Measurements from ENCODE around the gene MTUS2. TPM values are rescaled to one million over a fixed set of nuclear protein-coding genes. Genes with fewer than 3 reads are reported as not detected.

MTUS2 gene
- 6.8 TPM for total RNA-seq (ENCODE audit: unreplicated experiment)
- long read RNA-seq, partial matches to known transcripts, result 1 of 2 reads
- long read RNA-seq, other reads (novel, unspliced or antisense), result 1 of 2 reads

DNA sequence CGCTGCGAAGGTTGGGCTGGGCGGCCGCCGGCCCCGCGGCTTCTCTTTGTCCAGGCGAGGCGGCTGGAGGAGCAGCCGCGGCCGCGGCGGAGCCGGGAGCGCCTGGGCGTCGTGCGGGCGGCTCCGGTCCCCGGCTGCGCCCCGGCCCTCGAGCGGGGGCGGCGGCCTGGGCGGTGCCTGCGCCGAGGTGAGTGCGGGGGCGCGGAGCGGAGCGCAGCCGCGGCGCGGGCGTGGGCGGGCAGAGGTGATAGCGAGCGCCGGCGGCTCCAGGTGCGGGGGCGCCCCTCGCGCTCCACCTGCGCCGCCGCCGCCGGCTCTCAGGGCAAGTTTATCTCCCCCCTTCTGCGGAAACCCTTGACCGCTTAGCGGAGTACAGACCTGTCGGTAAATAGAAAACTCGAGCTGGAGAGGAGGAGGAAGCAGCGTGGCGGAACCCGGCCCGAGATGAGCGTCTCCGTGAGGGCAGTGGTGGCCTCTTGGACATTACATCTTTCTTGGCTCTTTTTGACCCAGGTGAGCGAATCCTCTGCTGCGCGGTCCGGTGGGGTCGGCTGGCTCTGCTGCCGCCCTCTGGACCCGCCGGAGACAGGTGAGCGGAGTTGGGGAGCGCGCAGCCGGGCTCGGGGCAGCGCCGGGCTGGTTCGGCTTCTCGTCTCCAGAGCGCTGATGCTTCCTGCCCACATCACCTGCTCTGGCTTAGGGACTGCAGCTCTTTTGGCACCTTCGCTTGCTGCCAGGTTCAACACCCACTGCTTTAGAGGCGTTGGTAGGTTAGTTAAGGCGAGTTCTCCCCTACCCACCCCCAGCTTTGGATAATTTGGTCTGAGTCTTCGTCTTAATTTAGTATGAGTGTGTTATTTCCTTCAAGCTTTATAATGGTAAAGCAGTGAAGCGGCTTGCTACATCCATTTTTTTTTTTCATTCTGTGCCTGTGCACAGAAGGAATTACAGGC is at the start of gene MTUS2:
Gene MTUS2 (plus strand): TSS at position 241 of the 953 bp plus-strand sequence.
- Mint-ChIP-seq H3K4me1 (ENCODE audit: low read depth, unreplicated experiment) (peaks cover 6% of the 10 kb centered on the region), H3K27ac (ENCODE audit: unreplicated experiment) (peak within 1 kb of the TSS; percentile 67), H3K27me3 (ENCODE audit: unreplicated experiment) (peaks cover 9% of the 10 kb centered on the region), H3K4me3 (ENCODE audit: unreplicated experiment) (peak within 1 kb of the TSS; percentile 84), H3K9me3 (ENCODE audit: unreplicated experiment) (peaks cover 8% of the 10 kb centered on the region), H3K36me3 (ENCODE audit: unreplicated experiment) (peaks cover 8% of the 10 kb centered on the region)
- no peak for DNase-seq
- no peak for TF ChIP-seq CTCF (IDR thresholded peaks at IDR 0.05; ENCODE audit: partially characterized antibody, unreplicated experiment)

- Mint-ChIP-seq H3K4me3 (ENCODE audit: unreplicated experiment) (no peak overlapping the region), H3K36me3 (ENCODE audit: unreplicated experiment) (peaks cover 12% of the 10 kb centered on the region), H3K9me3 (ENCODE audit: unreplicated experiment) (peaks cover 5% of the 10 kb centered on the region), H3K27me3 (ENCODE audit: unreplicated experiment) (peaks cover 3% of the 10 kb centered on the region), H3K4me1 (ENCODE audit: low read depth, unreplicated experiment) (no peaks in the 10 kb centered on the region), H3K27ac (ENCODE audit: unreplicated experiment) (no peak overlapping the region)
- no peak for TF ChIP-seq CTCF (IDR thresholded peaks at IDR 0.05; ENCODE audit: partially characterized antibody, unreplicated experiment)
- DNase-seq, result no peak
Observed at GRCh38 chr13:28778308-28779215, 41.6 kb upstream of the MTUS2 start.

DNA sequence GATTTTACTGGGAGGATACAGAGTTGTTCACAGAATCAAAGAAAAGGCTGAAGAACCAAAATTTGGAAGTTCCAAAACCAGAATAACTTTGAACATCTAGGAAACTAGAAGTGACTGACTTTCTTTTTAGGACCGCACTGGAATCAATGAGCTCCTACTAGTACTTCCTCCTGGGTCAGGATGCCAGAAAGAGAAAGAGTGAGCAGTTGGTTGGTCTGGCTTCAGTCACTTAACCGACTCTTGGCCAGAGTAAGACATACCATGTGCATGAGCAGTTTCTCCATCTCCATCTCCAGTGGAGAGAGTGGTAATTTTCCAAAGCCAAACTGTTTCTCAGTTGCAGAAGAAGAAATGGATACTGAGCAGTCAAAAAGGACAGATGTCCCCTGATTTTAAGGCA is 27.1 kb upstream of the MTUS2 start:
- TF ChIP-seq CTCF (IDR thresholded peaks at IDR 0.05; ENCODE audit: partially characterized antibody, unreplicated experiment), result no peak
- Mint-ChIP-seq H3K4me1 (ENCODE audit: low read depth, unreplicated experiment) (no peaks in the 10 kb centered on the region), H3K9me3 (ENCODE audit: unreplicated experiment) (no peaks in the 10 kb centered on the region)

DNA sequence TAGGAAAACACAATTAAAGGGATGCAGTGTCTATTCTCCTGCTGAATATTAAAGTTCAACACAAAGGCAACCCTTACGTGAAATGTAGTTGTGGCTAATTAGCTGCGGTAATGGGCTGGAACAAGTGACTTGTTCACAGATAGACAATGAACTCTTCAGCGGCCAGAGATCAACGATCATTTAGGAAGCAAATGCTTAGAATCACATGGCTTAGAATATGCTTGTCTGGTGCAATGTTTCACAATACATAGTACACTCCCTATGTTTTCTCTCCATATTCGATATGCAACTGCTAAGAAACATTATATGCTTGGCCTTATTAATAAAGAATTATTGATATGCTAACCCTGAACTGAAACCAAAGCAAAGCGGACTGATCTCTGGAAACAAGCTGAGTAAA is 25.7 kb upstream of the MTUS2 start:
- H3K4me1 Mint-ChIP-seq (ENCODE audit: low read depth, unreplicated experiment), result no peaks in the 10 kb centered on the region
- H3K36me3 Mint-ChIP-seq (ENCODE audit: unreplicated experiment), result no peaks in the 10 kb centered on the region
- no peaks in the 10 kb centered on the region for H3K9me3 Mint-ChIP-seq (ENCODE audit: unreplicated experiment)
- no peaks in the 10 kb centered on the region for H3K27me3 Mint-ChIP-seq (ENCODE audit: unreplicated experiment)
- DNase-seq, result no peak
- no peak for TF ChIP-seq CTCF (IDR thresholded peaks at IDR 0.05; ENCODE audit: partially characterized antibody, unreplicated experiment)
- no peak overlapping the region for H3K27ac Mint-ChIP-seq (ENCODE audit: unreplicated experiment)
- no peak overlapping the region for H3K4me3 Mint-ChIP-seq (ENCODE audit: unreplicated experiment)

More for the DNA sequence above, 27.1 kb upstream of the MTUS2 start:
- DNase-seq, result no peak
- no peaks in the 10 kb centered on the region for H3K27me3 Mint-ChIP-seq (ENCODE audit: unreplicated experiment)
- H3K4me3 Mint-ChIP-seq (ENCODE audit: unreplicated experiment), result no peak overlapping the region
- no peaks in the 10 kb centered on the region for H3K36me3 Mint-ChIP-seq (ENCODE audit: unreplicated experiment)
- H3K27ac Mint-ChIP-seq (ENCODE audit: unreplicated experiment), result no peak overlapping the region

Data from glutamatergic neuron (in vitro differentiated cells).